Vagina (tissue), 2 donors: ENCODE results near the gene BCO1. TPM values are rescaled to one million over a fixed set of nuclear protein-coding genes. Genes with fewer than 3 reads are reported as not detected.

ENCODE experiments used
- DNase-seq, 2 donors: peaks; one replicate each; pipeline ENCODE4 v3.0.0-alpha.2; 2017; ENCODE audit errors: extremely low spot score in 2 of 2
- H3K27ac ChIP-seq: fragments of 200-600 bp; sonication (generic); one replicate; pipeline ENCODE4 v1.5.1; 2019
- H3K27me3 ChIP-seq: fragments of 200-600 bp; sonication (generic); one replicate; pipeline ENCODE4 v1.5.1; 2019
- H3K36me3 ChIP-seq, 2 donors: fragments of 200-600 bp; sonication (generic); one replicate each; pipeline ENCODE4 v1.5.1; 2017 to 2019
- H3K4me1 ChIP-seq: fragments of 200-600 bp; sonication (generic); one replicate; pipeline ENCODE4 v1.5.1; 2019
- H3K4me3 ChIP-seq, 2 donors: fragments of 200-600 bp; sonication (generic); 1 replicate in 1 of 2; 2 replicates in 1 of 2; pipeline ENCODE4 v1.5.1; 2016 to 2019
- H3K9me3 ChIP-seq: fragments of 200-600 bp; sonication (generic); one replicate; pipeline ENCODE4 v1.5.1; 2019
- CTCF ChIP-seq, 3 experiments: fragments of 450-650 bp in 2 of 3; fragments of 200-600 bp in 1 of 3; sonication (generic) in 1 of 3; IDR thresholded peaks; one replicate each; pipeline ENCODE4 v1.5.1; 2017 to 2019; ENCODE audit warnings: antibody characterized with exemption in 3 of 3, mild to moderate bottlenecking in 2 of 3, moderate library complexity in 2 of 3
- POLR2A ChIP-seq, 2 donors: fragments of 450-650 bp; IDR thresholded peaks; one replicate each; pipeline ENCODE4 v1.6.1; 2017; ENCODE audit warnings: antibody characterized with exemption in 2 of 2, mild to moderate bottlenecking in 2 of 2, moderate library complexity in 2 of 2
- POLR2AphosphoS5 ChIP-seq, 2 donors: sonication (generic); formaldehyde crosslinking; IDR thresholded peaks; one replicate each; pipeline ENCODE4 v1.9.0; 2017; ENCODE audit warnings: antibody characterized with exemption in 2 of 2, mild to moderate bottlenecking in 2 of 2, low read depth in 1 of 2; ENCODE audit not compliant: insufficient read depth in 1 of 2
- intact Hi-C: fragments of 100-400 bp; cut with DNase I; formaldehyde crosslinking; loops from one replicate; pipeline ENCODE4 v1.15.1; 2023
- total RNA-seq: library from RNA; depleted of rRNA; stranded (reverse); fragments of >200 nt; gene quantifications from one replicate; pipeline ENCODE4 v1.2.3, GENCODE V29; 2016

The BCO1 gene
- total RNA-seq, 1 donor from 2014 or later, result not detected

- peak overlapping the region; percentile 26 for H3K27ac ChIP-seq
- intact Hi-C loops, result no loop called here
- peaks cover 50% of the 10 kb centered on the region for H3K4me1 ChIP-seq
- no peaks in the 10 kb centered on the region for H3K9me3 ChIP-seq
- DNase-seq, result no peak
- TF ChIP-seq POLR2A (IDR thresholded peaks at IDR 0.05) (no peak), CTCF (IDR thresholded peaks at IDR 0.05) (no peak), POLR2AphosphoS5 (IDR thresholded peaks at IDR 0.05; ENCODE audit: insufficient read depth in 1 of 2, low read depth in 1 of 2) (peak in 1 of 2 donors; percentile 46)
- H3K4me3 ChIP-seq, result no peak overlapping the region
- H3K36me3 ChIP-seq, result no peaks in the 10 kb centered on the region
- H3K27me3 ChIP-seq, result no peaks in the 10 kb centered on the region
Measured at GRCh38 chr16:81327447-81328196, 89.1 kb downstream of the BCO1 start.

GRCh38 chr16:81329947-81330346 lies 91.5 kb downstream of the BCO1 start:
- H3K9me3 ChIP-seq, result no peaks in the 10 kb centered on the region
- H3K36me3 ChIP-seq, result no peaks in the 10 kb centered on the region
- no peak for TF ChIP-seq CTCF (IDR thresholded peaks at IDR 0.05)
- no peak for TF ChIP-seq POLR2AphosphoS5 (IDR thresholded peaks at IDR 0.05; ENCODE audit: insufficient read depth in 1 of 2, low read depth in 1 of 2)
- TF ChIP-seq POLR2A (IDR thresholded peaks at IDR 0.05), result no peak
- H3K4me1 ChIP-seq, result peaks cover 39% of the 10 kb centered on the region
- intact Hi-C loops, result no loop called here
- no peak overlapping the region for H3K4me3 ChIP-seq
- no peak for DNase-seq
- H3K27me3 ChIP-seq, result no peaks in the 10 kb centered on the region
- no peak overlapping the region for H3K27ac ChIP-seq

GRCh38 chr16:81333356-81333755 lies 94.9 kb downstream of the BCO1 start:
- H3K27ac ChIP-seq, result no peak overlapping the region
- no peak for DNase-seq
- H3K4me3 ChIP-seq, result no peak overlapping the region
- no peaks in the 10 kb centered on the region for H3K36me3 ChIP-seq
- H3K9me3 ChIP-seq, result no peaks in the 10 kb centered on the region
- no peaks in the 10 kb centered on the region for H3K27me3 ChIP-seq
- H3K4me1 ChIP-seq, result peaks cover 17% of the 10 kb centered on the region
- TF ChIP-seq POLR2AphosphoS5 (IDR thresholded peaks at IDR 0.05; ENCODE audit: insufficient read depth in 1 of 2, low read depth in 1 of 2), result no peak
- TF ChIP-seq CTCF (IDR thresholded peaks at IDR 0.05), result no peak
- no peak for TF ChIP-seq POLR2A (IDR thresholded peaks at IDR 0.05)
- intact Hi-C loops, result no loop called here

- Histone ChIP-seq H3K27me3 (no peaks in the 10 kb centered on the region), H3K9me3 (no peaks in the 10 kb centered on the region), H3K4me3 (no peak overlapping the region), H3K4me1 (no peaks in the 10 kb centered on the region), H3K36me3 (no peaks in the 10 kb centered on the region), H3K27ac (no peak overlapping the region)
- intact Hi-C loops, result no loop called here
- TF ChIP-seq POLR2A (IDR thresholded peaks at IDR 0.05) (no peak), CTCF (IDR thresholded peaks at IDR 0.05) (no peak), POLR2AphosphoS5 (IDR thresholded peaks at IDR 0.05; ENCODE audit: insufficient read depth in 1 of 2, low read depth in 1 of 2) (no peak)
- no peak for DNase-seq
Measured at GRCh38 chr16:81335669-81336068, 97.2 kb downstream of the BCO1 start.

- no peak for DNase-seq
- no peak for TF ChIP-seq CTCF (IDR thresholded peaks at IDR 0.05)
- no peak for TF ChIP-seq POLR2AphosphoS5 (IDR thresholded peaks at IDR 0.05; ENCODE audit: insufficient read depth in 1 of 2, low read depth in 1 of 2)
- TF ChIP-seq POLR2A (IDR thresholded peaks at IDR 0.05), result no peak
- Histone ChIP-seq H3K27me3 (no peaks in the 10 kb centered on the region), H3K36me3 (no peaks in the 10 kb centered on the region), H3K4me3 (no peak overlapping the region), H3K27ac (no peak overlapping the region), H3K4me1 (no peaks in the 10 kb centered on the region), H3K9me3 (no peaks in the 10 kb centered on the region)
- intact Hi-C loops, result no loop called here
Measured at GRCh38 chr16:81337097-81337496, 98.6 kb downstream of the BCO1 start.
